Motor neuron (in vitro differentiated cells): ENCODE measurements around the gene ZFAND3. TPM values are rescaled to one million over a fixed set of nuclear protein-coding genes. Genes with fewer than 3 reads are reported as not detected.

ENCODE experiments used
- ATAC-seq, 8 experiments: fragments of 200-7000 bp; cut with Tn5 transposase; replicated peaks in 6 of 8; 2 replicates each; pipeline ENCODE4 v1.8.0; 2021; ENCODE audit warnings: mild to moderate bottlenecking in 8 of 8, moderate library complexity in 8 of 8
- H3K27ac ChIP-seq, 2 donors: fragments of 250-450 bp; sonication (Bioruptor Pico); 2 replicates each; pipeline ENCODE4 v1.9.0; 2021; ENCODE audit warnings: antibody characterized with exemption in 2 of 2, mild to moderate bottlenecking in 2 of 2, moderate library complexity in 1 of 2
- H3K4me1 ChIP-seq, 2 donors: fragments of 250-450 bp; sonication (Bioruptor Pico); replicated peaks in 1 of 2; 2 replicates each; pipeline ENCODE4 v1.6.1; 2021; ENCODE audit warnings: antibody characterized with exemption in 2 of 2, mild to moderate bottlenecking in 2 of 2, moderate library complexity in 1 of 2
- H3K4me3 ChIP-seq, 5 donors: fragments of 250-450 bp; sonication (Bioruptor Pico); 2 replicates each; pipeline ENCODE4 v1.9.0; 2021; ENCODE audit warnings: antibody characterized with exemption in 5 of 5, mild to moderate bottlenecking in 5 of 5, moderate library complexity in 4 of 5
- WGBS, 10 experiments: fragments of 450-650 bp; shearing (Covaris generic); methylation state at CpG; one replicate each; pipeline ENCODE4 v1.0.0; 2022; 5-methylcytosine and 5-hydroxymethylcytosine counted together
- in situ Hi-C, 9 experiments: fragments of 400-800 bp; cut with MboI; loops; one replicate each; pipeline ENCODE4 v1.15.0; 2021; ENCODE audit warnings: low sequenced_read_pairs in 9 of 9, low pct_unique_long_range_greater_than_20kb in 2 of 9; ENCODE audit not compliant: unreplicated experiment in 9 of 9
- total RNA-seq, 8 experiments: library from RNA; unstranded; fragments of 300-600 nt; gene quantifications; 2 replicates each; pipeline versions ENCODE4 v1.2.3 to v1.2.4, GENCODE V29; 2022

ZFAND3 gene
- total RNA-seq, 8 experiments from 2014 or later: 21.2 to 54.1 (median 39.2) TPM

DNA sequence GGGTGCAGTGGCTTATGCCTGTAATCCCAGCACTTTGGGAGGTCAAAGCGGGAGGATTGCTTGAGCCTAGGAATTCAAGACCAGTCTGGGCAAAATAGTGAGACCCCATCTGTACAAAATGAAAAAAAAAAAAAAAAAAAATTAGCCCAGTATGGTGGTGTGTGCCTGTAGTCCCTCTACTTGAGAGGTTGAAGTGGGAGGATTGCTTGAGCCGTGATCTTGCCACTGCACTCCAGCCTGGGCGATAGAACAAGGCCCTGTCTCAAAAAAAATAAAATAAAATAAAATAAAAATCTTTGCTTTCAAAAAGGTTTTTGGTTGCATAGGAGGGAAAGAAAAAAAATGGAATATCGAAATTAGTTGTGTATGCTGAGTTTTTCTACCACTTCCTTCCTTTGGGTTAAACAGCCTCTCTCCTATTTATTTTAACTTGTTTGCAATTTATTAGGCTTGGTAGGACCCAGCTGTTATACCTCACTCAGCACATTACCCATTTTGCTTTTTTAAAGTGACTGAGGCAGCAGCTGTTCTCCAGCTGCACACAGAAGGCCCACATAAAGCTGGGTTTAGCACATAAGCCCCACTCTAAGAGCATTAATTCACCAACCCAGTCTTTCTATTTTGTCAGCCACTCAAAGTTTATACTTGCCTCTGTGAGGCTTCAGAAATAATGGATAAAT is 152.3 kb downstream of the ZFAND3 start:
- in situ Hi-C loops: no loop called here
- H3K27ac ChIP-seq: no peak overlapping the region
- ATAC-seq: no peak
- no peak overlapping the region for H3K4me3 ChIP-seq
- WGBS, 10 experiments: 56 to 100% (median 94%) methylated on average over 2 to 4 of the region's 4 CpGs; no CpG with 5 or more reads in 1 of the 10 experiments
- peaks cover 7 to 8% of the 10 kb centered on the region in 2 donors for H3K4me1 ChIP-seq

DNA sequence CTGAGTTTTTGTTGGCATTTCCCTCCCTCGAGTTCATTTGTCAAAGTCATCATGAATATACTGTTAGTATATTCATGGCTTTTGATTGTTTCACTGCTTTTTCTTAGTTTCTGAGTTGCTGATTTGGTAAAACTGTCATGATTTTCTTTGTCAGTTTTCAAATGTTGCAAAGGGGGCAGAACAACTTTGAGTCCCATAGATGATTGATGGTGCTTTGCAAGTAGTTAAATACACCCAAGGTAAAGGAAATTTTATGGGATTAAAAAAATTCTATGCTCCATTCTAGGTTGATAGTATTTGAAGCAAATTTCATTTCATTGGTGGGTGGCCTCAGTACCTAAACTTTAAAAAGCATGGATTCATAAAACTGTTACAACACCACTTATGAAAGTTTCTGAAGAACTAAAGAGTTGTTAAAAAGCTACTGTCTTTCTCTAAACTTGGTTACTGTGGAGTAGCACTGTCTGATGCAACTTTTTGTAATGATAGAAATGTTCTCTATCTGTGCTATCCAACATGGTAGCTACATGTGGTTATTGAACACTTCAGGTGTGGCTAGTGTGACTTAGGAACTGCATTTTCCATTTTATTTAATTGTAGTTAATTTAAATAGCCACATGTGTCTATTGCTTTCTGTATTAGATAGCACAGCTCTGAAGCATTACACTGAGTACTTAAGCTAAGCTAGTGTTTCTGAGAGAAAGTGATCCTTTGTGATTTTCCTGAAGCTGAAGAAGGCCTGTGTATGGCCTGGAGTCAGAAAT is 153.6 kb downstream of the ZFAND3 start:
- ATAC-seq: peak in 5 of 8 experiments; percentile 17 to 47 (median 41)
- Histone ChIP-seq H3K4me1 (peaks cover 7 to 8% of the 10 kb centered on the region in 2 donors), H3K4me3 (no peak overlapping the region), H3K27ac (peak overlapping the region; percentile 63 to 64)
- in situ Hi-C loops: no loop called here
- 83 to 100% (median 88%) methylated on average over 1 of the region's 1 CpG; no CpG with 5 or more reads in 3 of the 10 experiments for WGBS, 10 experiments

DNA sequence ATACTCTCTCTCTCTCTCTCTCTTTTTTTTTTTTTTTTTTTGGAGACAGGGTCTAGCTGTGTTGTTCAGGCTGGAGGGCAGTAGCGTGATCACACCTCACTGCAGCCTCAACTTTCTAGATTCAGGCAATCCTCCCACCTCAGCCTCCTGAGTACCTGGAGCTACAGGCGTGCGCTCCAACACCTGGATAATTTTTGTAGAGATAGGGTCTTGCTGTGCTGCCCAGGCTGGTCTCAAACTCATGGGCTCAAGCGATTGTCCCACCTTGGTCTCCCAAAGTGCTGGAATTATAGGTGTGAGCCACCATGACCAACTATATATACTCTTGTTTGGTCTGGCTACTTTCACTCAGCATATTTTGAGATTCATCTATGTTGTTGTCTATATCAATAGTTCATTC is 154.9 kb downstream of the ZFAND3 start:
- no peak for ATAC-seq
- no peak overlapping the region for H3K4me3 ChIP-seq
- in situ Hi-C loops: no loop called here
- H3K27ac ChIP-seq: no peak overlapping the region
- WGBS, 10 experiments: 80 to 100% (median 96%) methylated on average over 1 to 4 of the region's 4 CpGs; no CpG with 5 or more reads in 6 of the 10 experiments
- peaks cover 7 to 8% of the 10 kb centered on the region in 2 donors for H3K4me1 ChIP-seq

DNA sequence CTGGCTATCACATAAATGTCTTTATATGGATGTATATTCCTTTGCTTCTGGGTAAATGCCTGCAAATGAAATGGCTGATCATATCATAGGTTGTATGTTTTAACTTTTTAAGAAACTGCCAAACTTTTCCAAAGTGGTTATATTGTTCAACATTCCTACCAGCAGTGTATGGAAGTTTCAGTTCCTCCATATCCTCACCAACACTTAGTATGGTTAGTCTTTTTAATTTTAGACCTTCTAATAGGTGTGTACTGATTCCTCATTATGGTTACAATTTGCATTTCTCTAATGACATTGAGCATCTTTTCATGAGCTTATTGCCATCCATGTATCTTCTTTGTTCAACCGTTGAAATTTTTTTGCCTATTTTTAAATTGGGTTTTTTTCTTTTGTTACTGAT is 155.4 kb downstream of the ZFAND3 start:
- H3K4me1 ChIP-seq: peaks cover 13 to 14% of the 10 kb centered on the region in 2 donors
- in situ Hi-C loops: no loop called here
- WGBS, 10 experiments: 88 to 100% (median 100%) methylated on average over 1 of the region's 1 CpG; no CpG with 5 or more reads in 1 of the 10 experiments
- no peak overlapping the region for H3K27ac ChIP-seq
- ATAC-seq: no peak
- no peak overlapping the region for H3K4me3 ChIP-seq

DNA sequence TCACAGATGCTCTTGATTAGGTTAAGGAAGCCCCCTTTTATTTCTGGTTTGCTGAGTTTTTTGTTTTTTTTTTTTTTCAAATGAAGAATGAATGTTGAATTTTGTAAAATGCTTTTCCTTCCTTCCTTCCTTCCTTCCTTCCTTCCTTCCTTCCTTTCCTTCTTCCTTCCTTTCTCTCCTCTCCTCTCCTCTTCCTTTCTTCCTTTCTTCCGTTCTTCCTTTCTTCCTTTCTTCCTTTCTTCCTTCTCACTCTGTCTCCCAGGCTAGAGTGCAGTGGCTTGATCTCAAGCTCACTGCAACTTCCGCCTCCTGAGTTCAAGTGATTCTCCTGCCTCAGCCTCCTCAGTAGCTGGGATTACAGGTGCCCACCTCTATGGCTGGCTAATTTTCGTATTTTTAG is 158.2 kb downstream of the ZFAND3 start:
- Histone ChIP-seq H3K4me3 (no peak overlapping the region), H3K27ac (no peak overlapping the region), H3K4me1 (peaks cover 25 to 35% of the 10 kb centered on the region in 2 donors)
- no peak for ATAC-seq
- in situ Hi-C loops: no loop called here
- 50 to 91% (median 85%) methylated on average over 1 to 3 of the region's 3 CpGs; no CpG with 5 or more reads in 4 of the 10 experiments for WGBS, 10 experiments

DNA sequence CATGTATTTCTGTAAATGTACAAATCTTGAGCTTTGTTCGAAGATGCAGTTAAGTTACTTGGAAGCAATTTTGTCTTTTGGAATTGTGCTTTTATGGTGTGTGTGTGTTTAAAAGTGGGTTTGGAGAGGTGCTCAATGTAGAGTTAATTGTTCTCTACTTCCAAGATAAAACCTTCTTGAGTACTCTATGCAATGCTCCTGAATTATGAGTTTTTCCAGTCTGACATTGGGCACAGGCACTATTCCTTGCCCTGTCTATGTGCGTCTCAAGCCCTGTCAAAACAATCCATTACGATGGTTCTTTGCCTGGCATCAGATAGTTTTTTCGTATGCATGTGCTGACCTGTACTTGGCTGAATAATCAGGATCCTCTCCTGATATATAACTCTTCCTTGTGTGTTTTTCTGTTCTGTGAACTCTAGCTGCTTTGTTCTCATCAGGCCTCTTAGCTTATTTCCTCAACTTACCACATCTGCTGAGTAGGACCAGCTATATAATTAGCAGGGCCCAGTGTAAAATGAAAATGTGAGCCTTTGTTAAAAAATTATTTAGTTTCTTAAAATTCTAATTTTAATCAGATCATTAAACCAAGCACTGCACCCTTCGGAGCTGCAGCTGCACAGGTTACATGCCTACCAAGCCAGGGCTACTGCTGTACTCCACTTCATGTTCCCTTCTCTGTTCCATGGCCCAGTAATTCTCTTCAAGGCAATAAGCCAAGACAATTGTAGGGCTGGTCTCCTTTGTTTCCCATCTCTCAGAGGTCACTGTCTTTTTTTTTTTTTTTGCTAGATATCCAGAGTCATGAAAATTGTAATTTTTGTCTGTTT is 160.1 kb downstream of the ZFAND3 start:
- 50 to 100% (median 81%) methylated on average over 1 to 5 of the region's 5 CpGs; no CpG with 5 or more reads in 2 of the 10 experiments for WGBS, 10 experiments
- peak in 1 of 8 experiments; percentile 45 for ATAC-seq
- Histone ChIP-seq H3K4me1 (peaks cover 19 to 34% of the 10 kb centered on the region in 2 donors), H3K27ac (no peak overlapping the region), H3K4me3 (no peak overlapping the region)
- in situ Hi-C loops: no loop called here

DNA sequence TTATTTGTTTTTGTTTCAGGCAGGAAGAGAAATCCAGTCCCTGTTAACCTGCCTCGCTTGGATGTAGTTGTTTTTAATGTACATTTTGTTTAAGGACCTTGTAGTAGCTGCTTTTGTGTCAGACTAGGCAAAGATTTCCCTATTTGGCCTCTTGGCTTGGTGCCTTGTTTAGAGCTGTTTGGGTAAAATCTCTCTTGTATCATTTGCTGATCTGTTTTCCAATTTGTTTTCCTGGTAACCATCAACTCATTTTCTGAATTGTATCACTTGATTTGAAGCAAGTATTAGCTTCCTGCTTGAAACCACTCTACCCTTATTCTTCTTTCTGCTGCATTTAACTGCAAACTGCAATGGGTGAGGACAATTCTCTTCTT is 160.7 kb downstream of the ZFAND3 start:
- H3K27ac ChIP-seq: no peak overlapping the region
- peaks cover 19 to 34% of the 10 kb centered on the region in 2 donors for H3K4me1 ChIP-seq
- in situ Hi-C loops: no loop called here
- H3K4me3 ChIP-seq: no peak overlapping the region
- WGBS, 10 experiments: 65 to 100% (median 83%) methylated on average over 1 of the region's 1 CpG; no CpG with 5 or more reads in 3 of the 10 experiments
- peak in 1 of 8 experiments; percentile 10 for ATAC-seq

DNA sequence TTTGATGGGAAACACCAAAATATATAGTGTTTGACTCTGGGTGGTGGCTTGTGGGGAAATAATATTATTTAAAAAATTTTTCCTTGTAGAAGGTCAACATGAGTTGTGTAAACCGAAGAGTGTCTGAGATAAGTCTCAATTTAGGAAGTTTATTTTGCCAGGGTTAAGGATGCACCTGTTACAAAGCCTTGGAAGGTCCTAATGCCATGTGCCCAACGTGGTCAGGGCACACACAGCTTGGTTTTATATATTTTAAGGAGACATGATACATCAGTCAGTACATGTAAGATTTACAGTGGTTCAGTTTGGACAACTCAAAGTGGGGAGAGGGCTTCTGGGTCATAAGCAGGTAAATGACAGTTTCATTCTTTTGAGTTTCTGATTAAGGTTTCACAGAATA is 162.1 kb downstream of the ZFAND3 start:
- Histone ChIP-seq H3K4me1 (peaks cover 19 to 34% of the 10 kb centered on the region in 2 donors), H3K27ac (no peak overlapping the region), H3K4me3 (no peak overlapping the region)
- 92 to 100% (median 100%) methylated on average over 1 to 2 of the region's 2 CpGs; no CpG with 5 or more reads in 2 of the 10 experiments for WGBS, 10 experiments
- in situ Hi-C loops: no loop called here
- no peak for ATAC-seq

DNA sequence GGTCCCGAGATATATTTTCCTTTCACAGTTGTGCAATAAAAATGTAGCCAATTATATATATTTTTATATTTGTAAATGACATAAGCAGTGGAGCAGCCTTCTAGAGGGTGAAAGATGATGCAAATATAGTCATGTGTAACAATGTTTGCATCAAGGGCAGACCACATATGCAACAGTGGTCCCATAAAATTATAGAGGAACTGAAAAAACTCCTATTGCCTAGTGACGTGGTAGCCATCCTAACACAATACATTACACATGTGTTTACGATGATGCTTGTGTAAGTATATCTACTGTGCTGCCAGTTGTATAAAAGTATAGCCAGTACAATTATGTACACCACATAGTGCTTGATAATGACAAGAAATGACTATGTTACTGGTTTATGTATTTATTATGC is 162.8 kb downstream of the ZFAND3 start:
- H3K4me1 ChIP-seq: peaks cover 19 to 34% of the 10 kb centered on the region in 2 donors
- H3K27ac ChIP-seq: no peak overlapping the region
- WGBS, 10 experiments: 80 to 100% (median 100%) methylated on average over 1 to 3 of the region's 3 CpGs; no CpG with 5 or more reads in 1 of the 10 experiments
- ATAC-seq: no peak
- in situ Hi-C loops: no loop called here
- H3K4me3 ChIP-seq: no peak overlapping the region

DNA sequence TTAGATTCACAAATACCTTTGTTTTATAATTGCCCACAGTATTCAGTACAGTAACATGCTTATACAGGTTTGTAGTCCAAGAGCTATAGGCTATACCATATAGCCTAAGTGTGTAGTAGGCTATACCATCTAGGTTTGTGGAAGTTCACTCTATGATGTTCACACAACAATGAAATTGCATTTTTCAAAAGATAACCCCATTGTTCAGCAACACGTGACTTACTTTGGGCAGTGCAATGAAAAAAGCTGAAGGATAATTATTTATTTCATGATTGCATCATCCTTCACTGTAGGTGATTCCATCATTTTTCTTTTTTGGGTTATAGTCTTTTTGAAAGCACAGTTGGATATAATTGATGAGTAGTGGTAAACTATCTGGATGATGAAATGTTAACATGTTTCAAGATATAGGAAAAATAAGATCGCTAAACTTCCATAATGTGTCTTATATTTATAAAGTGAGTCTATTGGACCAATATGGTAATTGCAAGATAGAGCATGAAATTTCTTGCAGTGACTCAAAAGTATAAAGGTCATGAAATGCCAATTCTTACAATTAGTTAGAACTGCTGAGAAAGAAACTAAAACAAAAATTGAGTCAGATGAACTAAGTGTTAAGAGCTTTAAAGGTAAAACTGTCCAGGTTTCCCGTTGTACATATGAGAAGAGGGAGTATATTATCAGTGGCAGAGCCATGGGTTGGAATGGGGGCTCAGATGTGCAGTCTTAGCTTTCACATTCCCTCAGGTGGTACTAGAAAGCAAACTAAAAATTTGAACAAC is 164.4 kb downstream of the ZFAND3 start:
- 80 to 100% (median 92%) methylated on average over 2 to 3 of the region's 3 CpGs; no CpG with 5 or more reads in 1 of the 10 experiments for WGBS, 10 experiments
- ATAC-seq: peak in 1 of 8 experiments; percentile 38
- Histone ChIP-seq H3K4me3 (no peak overlapping the region), H3K4me1 (peaks cover 23 to 37% of the 10 kb centered on the region in 2 donors), H3K27ac (no peak overlapping the region)
- in situ Hi-C loops: no loop called here

DNA sequence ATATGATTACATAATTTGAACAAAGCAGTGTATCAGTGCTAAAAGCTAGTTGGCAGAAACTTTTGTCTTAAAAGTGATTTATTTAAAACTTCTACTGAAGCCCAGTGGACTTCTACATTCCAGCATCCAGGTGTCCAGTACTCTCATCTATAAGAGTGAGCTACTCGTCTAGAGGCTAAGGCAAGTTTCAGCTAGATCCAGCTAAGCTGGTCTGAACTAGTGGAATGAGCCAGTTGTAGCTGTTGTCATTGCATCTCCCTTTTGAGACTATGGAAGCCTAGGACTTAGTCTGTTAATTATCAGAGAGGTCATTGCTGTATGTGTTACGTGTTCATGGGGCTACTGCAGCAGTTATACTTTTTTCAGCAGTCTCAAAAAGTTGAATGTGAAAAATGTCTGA is 165.1 kb downstream of the ZFAND3 start:
- Histone ChIP-seq H3K4me1 (peaks cover 21 to 34% of the 10 kb centered on the region in 2 donors), H3K4me3 (no peak overlapping the region), H3K27ac (no peak overlapping the region)
- ATAC-seq: no peak
- WGBS, 10 experiments: 90 to 100% (median 100%) methylated on average over 1 to 2 of the region's 2 CpGs; no CpG with 5 or more reads in 2 of the 10 experiments
- in situ Hi-C loops: no loop called here

DNA sequence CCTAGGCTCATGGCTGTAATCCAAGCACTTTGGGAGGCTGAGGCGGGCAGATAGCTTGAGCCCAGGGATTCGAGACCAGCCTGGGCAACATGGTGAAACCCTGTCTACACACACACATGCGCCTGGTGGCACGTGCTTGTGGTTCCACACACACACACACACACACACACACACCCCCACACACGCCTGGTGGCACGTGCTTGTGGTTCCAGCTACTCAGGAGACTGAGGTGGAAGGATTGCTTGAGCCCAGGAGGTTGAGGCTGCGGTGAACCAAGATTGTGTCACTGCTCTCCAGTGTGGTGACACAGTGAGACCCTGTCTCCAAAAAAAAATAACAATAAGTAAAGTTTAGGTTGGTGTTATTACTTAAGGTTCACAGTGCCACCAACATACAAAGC is 165.8 kb downstream of the ZFAND3 start:
- Histone ChIP-seq H3K27ac (no peak overlapping the region), H3K4me3 (no peak overlapping the region), H3K4me1 (peaks cover 17 to 27% of the 10 kb centered on the region in 2 donors)
- ATAC-seq: no peak
- 100% methylated on average over 1 to 3 of the region's 7 CpGs; no CpG with 5 or more reads in 6 of the 10 experiments for WGBS, 10 experiments
- in situ Hi-C loops: no loop called here
